MCF 10A (cell line): ENCODE measurements around the gene SUCLA2. TPM values are rescaled to one million over a fixed set of nuclear protein-coding genes. Genes with fewer than 3 reads are reported as not detected.
A peak's percentile ranks its signal among the peaks of the same experiment; 100 is the strongest.

Source experiments
- BruUV-seq: library from RNA; stranded (reverse); fragments of 400-500 nt; replicated peaks from 2 replicates; lab custom pipeline; 2021; lab: Mats Ljungman, UMichigan
- CTCF ChIA-PET: fragments of 300-600 bp; sonication (Branson Sonifier 250); formaldehyde crosslinking; extraction: SDS; loops from one replicate; lab custom pipeline; 2021; ENCODE audit warnings: antibody characterized with exemption, inconsistent platforms; lab: Yijun Ruan, JAX
- POLR2A ChIA-PET: fragments of 300-600, 350-650 bp; sonication (Branson Sonifier 250); formaldehyde crosslinking; extraction: SDS; loops from one replicate; lab custom pipeline; 2020; ENCODE audit warnings: antibody characterized with exemption, inconsistent platforms; lab: Yijun Ruan, JAX
- DNase-seq: peaks from one replicate; pipeline ENCODE4 v3.0.0-alpha.2; 2018; ENCODE audit not compliant: unreplicated experiment
- H3K27ac Mint-ChIP-seq: one replicate; pipeline ENCODE4 v1.8.0; 2022; ENCODE audit warnings: mild to moderate bottlenecking, low read depth, mixed read lengths; ENCODE audit not compliant: unreplicated experiment
- H3K27me3 Mint-ChIP-seq: one replicate; pipeline ENCODE4 v1.8.0; 2022; ENCODE audit warnings: mixed read lengths; ENCODE audit not compliant: insufficient read depth, unreplicated experiment
- H3K36me3 Mint-ChIP-seq: one replicate; pipeline ENCODE4 v1.8.0; 2022; ENCODE audit warnings: mild to moderate bottlenecking, moderate library complexity, mixed read lengths; ENCODE audit not compliant: insufficient read depth, unreplicated experiment
- H3K4me1 Mint-ChIP-seq: one replicate; pipeline ENCODE4 v1.8.0; 2022; ENCODE audit warnings: mixed read lengths; ENCODE audit not compliant: insufficient read depth, unreplicated experiment
- H3K4me3 Mint-ChIP-seq: one replicate; pipeline ENCODE4 v1.8.0; 2022; ENCODE audit warnings: mild to moderate bottlenecking, moderate library complexity, mixed read lengths; ENCODE audit not compliant: unreplicated experiment
- H3K9me3 Mint-ChIP-seq: one replicate; pipeline ENCODE4 v1.8.0; 2022; ENCODE audit warnings: mixed read lengths; ENCODE audit not compliant: unreplicated experiment
- intact Hi-C: fragments of 100-400 bp; cut with micrococcal nuclease; formaldehyde crosslinking; loops from 2 replicates; pipeline ENCODE4 v1.14.1; 2022
- total RNA-seq: library from RNA; stranded (reverse); gene quantifications from 2 replicates; pipeline ENCODE4 v1.2.3, GENCODE V29; 2022
- TF ChIP-seq, protein P1 (sequence below): fragments of 200-600 bp; IDR thresholded peaks from one replicate; pipeline ENCODE4 v1.8.0; 2022; ENCODE audit warnings: antibody characterized with exemption, mild to moderate bottlenecking; ENCODE audit not compliant: unreplicated experiment

SUCLA2 gene
- total RNA-seq, 1 experiment from 2014 or later, result 42.1 TPM

GRCh38 chr13:47903836-47904235, 97.2 kb downstream of the SUCLA2 start:
- Mint-ChIP-seq H3K4me1 (peaks cover 7% of the 10 kb centered on the region), H3K4me3 (no peak overlapping the region), H3K27ac (no peak overlapping the region), H3K27me3 (no peaks in the 10 kb centered on the region), H3K9me3 (no peaks in the 10 kb centered on the region), H3K36me3 (peaks cover 4% of the 10 kb centered on the region)
- intact Hi-C loops, result no loop called here
- TF ChIP-seq, protein P1, sequence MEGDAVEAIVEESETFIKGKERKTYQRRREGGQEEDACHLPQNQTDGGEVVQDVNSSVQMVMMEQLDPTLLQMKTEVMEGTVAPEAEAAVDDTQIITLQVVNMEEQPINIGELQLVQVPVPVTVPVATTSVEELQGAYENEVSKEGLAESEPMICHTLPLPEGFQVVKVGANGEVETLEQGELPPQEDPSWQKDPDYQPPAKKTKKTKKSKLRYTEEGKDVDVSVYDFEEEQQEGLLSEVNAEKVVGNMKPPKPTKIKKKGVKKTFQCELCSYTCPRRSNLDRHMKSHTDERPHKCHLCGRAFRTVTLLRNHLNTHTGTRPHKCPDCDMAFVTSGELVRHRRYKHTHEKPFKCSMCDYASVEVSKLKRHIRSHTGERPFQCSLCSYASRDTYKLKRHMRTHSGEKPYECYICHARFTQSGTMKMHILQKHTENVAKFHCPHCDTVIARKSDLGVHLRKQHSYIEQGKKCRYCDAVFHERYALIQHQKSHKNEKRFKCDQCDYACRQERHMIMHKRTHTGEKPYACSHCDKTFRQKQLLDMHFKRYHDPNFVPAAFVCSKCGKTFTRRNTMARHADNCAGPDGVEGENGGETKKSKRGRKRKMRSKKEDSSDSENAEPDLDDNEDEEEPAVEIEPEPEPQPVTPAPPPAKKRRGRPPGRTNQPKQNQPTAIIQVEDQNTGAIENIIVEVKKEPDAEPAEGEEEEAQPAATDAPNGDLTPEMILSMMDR, result no peak
- ChIA-PET CTCF (interaction anchor here (0.5 to 0.6 kb wide), 2 partner anchors 205 to 569 kb away, joined by 3 to 4 read pairs; no protein-coding TSS in a partner anchor), POLR2A (no interaction called here)
- BruUV-seq, result no TSS peak
- DNase-seq, result peak; percentile 60

- POLR2A ChIA-PET, result interaction anchor here (0.7 to 1.0 kb wide), 2 partner anchors 15 to 42 kb away, joined by 3 to 4 read pairs; no protein-coding TSS in a partner anchor
- CTCF ChIA-PET, result no interaction called here
- TF ChIP-seq, protein P1, result no peak
- H3K27me3 Mint-ChIP-seq, result no peaks in the 10 kb centered on the region
- no peaks in the 10 kb centered on the region for H3K9me3 Mint-ChIP-seq
- no TSS peak for BruUV-seq
- no peak for DNase-seq
- H3K27ac Mint-ChIP-seq, result no peak overlapping the region
- H3K4me1 Mint-ChIP-seq, result peaks cover 17% of the 10 kb centered on the region
- H3K36me3 Mint-ChIP-seq, result no peaks in the 10 kb centered on the region
- intact Hi-C loops, result no loop called here
- H3K4me3 Mint-ChIP-seq, result no peak overlapping the region
These were observed 99.6 kb downstream of the SUCLA2 start for GRCh38 chr13:47901441-47901840.

DNA sequence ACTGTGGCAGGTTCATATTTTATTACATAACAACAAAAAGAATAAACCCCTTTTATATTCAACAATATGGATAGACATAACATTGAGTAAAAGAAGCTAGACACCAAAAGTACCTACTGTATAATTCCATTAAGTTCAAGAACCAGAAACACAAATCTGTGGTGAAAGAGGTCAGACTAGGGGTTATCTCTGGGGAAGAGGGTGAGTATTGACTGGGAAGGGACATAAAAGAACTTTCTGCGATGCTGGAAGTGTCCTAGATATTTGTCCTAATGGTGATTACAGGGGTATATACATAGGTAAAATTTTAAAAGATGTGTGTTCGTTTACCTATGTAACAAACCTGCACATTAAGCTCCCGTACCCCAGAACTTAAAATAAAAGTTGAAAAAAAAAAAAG, 103.0 kb downstream of the SUCLA2 start:
- Mint-ChIP-seq H3K36me3 (peaks cover 5% of the 10 kb centered on the region), H3K27me3 (no peaks in the 10 kb centered on the region), H3K27ac (no peak overlapping the region), H3K9me3 (no peaks in the 10 kb centered on the region), H3K4me3 (no peak overlapping the region), H3K4me1 (peaks cover 10% of the 10 kb centered on the region)
- no peak for DNase-seq
- no TSS peak for BruUV-seq
- POLR2A ChIA-PET, result no interaction called here
- intact Hi-C loops, result no loop called here
- TF ChIP-seq, protein P1, result no peak
- CTCF ChIA-PET, result interaction anchor here (0.7 kb wide), 1 partner anchor 140 kb away, joined by 3 read pairs; no protein-coding TSS in a partner anchor

- no peaks in the 10 kb centered on the region for H3K27me3 Mint-ChIP-seq
- POLR2A ChIA-PET, result no interaction called here
- DNase-seq, result peak; percentile 47
- TF ChIP-seq, protein P1, result no peak
- no TSS peak for BruUV-seq
- no peak overlapping the region for H3K27ac Mint-ChIP-seq
- intact Hi-C loops, result no loop called here
- H3K36me3 Mint-ChIP-seq, result peaks cover 5% of the 10 kb centered on the region
- no peak overlapping the region for H3K4me3 Mint-ChIP-seq
- no peaks in the 10 kb centered on the region for H3K9me3 Mint-ChIP-seq
- CTCF ChIA-PET, result interaction anchor here (0.6 kb wide), 1 partner anchor 88 kb away, joined by 3 read pairs; no protein-coding TSS in a partner anchor
- H3K4me1 Mint-ChIP-seq, result peaks cover 10% of the 10 kb centered on the region
These were observed 103.5 kb downstream of the SUCLA2 start for GRCh38 chr13:47897411-47898050.
